ENCODE results near the gene MBLAC2. TPM values are rescaled to one million over a fixed set of nuclear protein-coding genes. Genes with fewer than 3 reads are reported as not detected.

Gene MBLAC2
- total RNA-seq, 1 donor from 2014 or later = 4.3 TPM

DNA sequence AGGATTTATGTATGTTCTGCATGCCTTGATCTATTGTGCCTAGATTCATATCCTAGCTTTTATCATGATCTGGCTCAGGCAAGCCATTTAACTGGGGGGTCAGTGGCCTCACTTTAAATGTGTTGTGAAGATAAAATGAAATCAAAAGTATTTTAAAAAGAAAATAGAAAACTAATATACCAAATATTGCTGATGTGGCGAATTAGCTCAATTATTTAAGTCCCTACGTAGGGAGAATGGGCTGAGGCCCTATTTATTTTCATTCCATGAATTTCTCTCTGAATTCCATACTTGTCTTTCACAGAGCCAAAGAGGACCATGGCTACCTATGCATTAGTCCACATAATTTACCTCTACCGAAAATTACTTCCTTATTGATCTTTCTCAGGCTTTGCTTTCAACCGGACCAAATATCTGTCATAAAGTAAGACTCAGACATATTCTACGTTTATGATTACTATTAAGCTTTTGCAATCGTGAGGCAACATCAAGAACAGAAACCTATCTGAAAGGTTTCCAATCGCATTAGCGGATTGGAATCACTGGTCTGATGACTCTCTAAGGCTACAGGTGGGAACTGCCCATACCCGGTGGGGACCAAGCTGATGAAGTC, 1.7 kb downstream of the MBLAC2 start:
- H3K27ac ChIP-seq (ENCODE audit: low read depth, low read length) = no peak overlapping the region
- H3K9ac ChIP-seq (ENCODE audit: low read length) = peak overlapping the region; percentile 81
- peaks cover 7% of the 10 kb centered on the region for H3K79me2 ChIP-seq (ENCODE audit: insufficient read depth, low read length)
- H3K27ac Mint-ChIP-seq (ENCODE audit: unreplicated experiment) = no peak overlapping the region
- no peak for FAIRE-seq
- H3K4me2 ChIP-seq (ENCODE audit: low read length) = peak overlapping the region; percentile 98
- H3K4me3 Mint-ChIP-seq (ENCODE audit: unreplicated experiment) = peak overlapping the region; percentile 97
- H3K4me1 Mint-ChIP-seq (ENCODE audit: low read depth, unreplicated experiment) = peaks cover 11% of the 10 kb centered on the region
- H4K20me1 ChIP-seq (ENCODE audit: insufficient read depth, low read length) = no peaks in the 10 kb centered on the region
- no peaks in the 10 kb centered on the region for H3K36me3 ChIP-seq (ENCODE audit: insufficient read depth, low read length)
- H3K9me3 ChIP-seq (ENCODE audit: insufficient read depth, low read depth, low read length) = no peaks in the 10 kb centered on the region
- H3K4me3 ChIP-seq (ENCODE audit: insufficient read depth, low read depth, low read length) = peak overlapping the region; percentile 72
- peak overlapping the region; percentile 98 for H2AFZ ChIP-seq (ENCODE audit: low read depth, low read length)
- no peak for DNase-seq (ENCODE audit: low read depth)
- H3K4me1 ChIP-seq (ENCODE audit: insufficient read depth, low read length) = peaks cover 11% of the 10 kb centered on the region
- H3K36me3 Mint-ChIP-seq (ENCODE audit: low read depth, unreplicated experiment) = no peaks in the 10 kb centered on the region
- peaks cover 2% of the 10 kb centered on the region for H3K9me3 Mint-ChIP-seq (ENCODE audit: unreplicated experiment)
- H3K27me3 ChIP-seq (ENCODE audit: insufficient read depth, low read length) = no peaks in the 10 kb centered on the region
- TF ChIP-seq, protein P1, sequence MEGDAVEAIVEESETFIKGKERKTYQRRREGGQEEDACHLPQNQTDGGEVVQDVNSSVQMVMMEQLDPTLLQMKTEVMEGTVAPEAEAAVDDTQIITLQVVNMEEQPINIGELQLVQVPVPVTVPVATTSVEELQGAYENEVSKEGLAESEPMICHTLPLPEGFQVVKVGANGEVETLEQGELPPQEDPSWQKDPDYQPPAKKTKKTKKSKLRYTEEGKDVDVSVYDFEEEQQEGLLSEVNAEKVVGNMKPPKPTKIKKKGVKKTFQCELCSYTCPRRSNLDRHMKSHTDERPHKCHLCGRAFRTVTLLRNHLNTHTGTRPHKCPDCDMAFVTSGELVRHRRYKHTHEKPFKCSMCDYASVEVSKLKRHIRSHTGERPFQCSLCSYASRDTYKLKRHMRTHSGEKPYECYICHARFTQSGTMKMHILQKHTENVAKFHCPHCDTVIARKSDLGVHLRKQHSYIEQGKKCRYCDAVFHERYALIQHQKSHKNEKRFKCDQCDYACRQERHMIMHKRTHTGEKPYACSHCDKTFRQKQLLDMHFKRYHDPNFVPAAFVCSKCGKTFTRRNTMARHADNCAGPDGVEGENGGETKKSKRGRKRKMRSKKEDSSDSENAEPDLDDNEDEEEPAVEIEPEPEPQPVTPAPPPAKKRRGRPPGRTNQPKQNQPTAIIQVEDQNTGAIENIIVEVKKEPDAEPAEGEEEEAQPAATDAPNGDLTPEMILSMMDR (IDR thresholded peaks at IDR 0.05; ENCODE audit: insufficient read depth, low read depth, low read length) = no peak
- TF ChIP-seq EZH2 (IDR thresholded peaks at IDR 0.05; ENCODE audit: insufficient read depth, low read length) = no peak
- H3K27me3 Mint-ChIP-seq (ENCODE audit: low read depth, unreplicated experiment) = no peaks in the 10 kb centered on the region

DNA sequence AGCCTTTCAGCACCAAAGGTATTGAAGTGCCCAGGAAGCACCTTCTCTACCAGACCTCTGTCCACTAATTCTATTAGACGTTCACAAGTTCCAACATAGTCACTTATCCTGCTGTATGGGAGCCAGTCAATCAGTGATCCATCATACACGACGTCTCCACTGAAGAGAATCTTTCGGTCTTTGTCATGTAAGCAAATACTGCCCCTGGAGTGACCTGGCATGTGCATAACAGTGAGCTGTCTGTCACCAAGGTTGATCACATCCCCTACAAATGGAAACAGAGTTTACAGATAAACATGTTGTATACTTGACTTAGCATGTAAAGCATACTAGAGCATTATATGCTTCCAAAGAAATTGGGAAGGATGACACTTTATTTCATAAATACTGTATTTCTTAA, 13.3 kb downstream of the MBLAC2 start:
- Mint-ChIP-seq H3K4me1 (ENCODE audit: low read depth, unreplicated experiment) (no peaks in the 10 kb centered on the region), H3K9me3 (ENCODE audit: unreplicated experiment) (no peaks in the 10 kb centered on the region), H3K36me3 (ENCODE audit: low read depth, unreplicated experiment) (no peaks in the 10 kb centered on the region), H3K27me3 (ENCODE audit: low read depth, unreplicated experiment) (no peaks in the 10 kb centered on the region), H3K27ac (ENCODE audit: unreplicated experiment) (no peak overlapping the region), H3K4me3 (ENCODE audit: unreplicated experiment) (no peak overlapping the region)
- no peaks in the 10 kb centered on the region for H3K36me3 ChIP-seq (ENCODE audit: insufficient read depth, low read length)
- H3K9ac ChIP-seq (ENCODE audit: low read length) = no peak overlapping the region
- no peaks in the 10 kb centered on the region for H3K4me1 ChIP-seq (ENCODE audit: insufficient read depth, low read length)
- H3K27me3 ChIP-seq (ENCODE audit: insufficient read depth, low read length) = no peaks in the 10 kb centered on the region
- H3K4me3 ChIP-seq (ENCODE audit: insufficient read depth, low read depth, low read length) = no peak overlapping the region
- H3K27ac ChIP-seq (ENCODE audit: low read depth, low read length) = no peak overlapping the region
- H3K4me2 ChIP-seq (ENCODE audit: low read length) = no peak overlapping the region
- H3K79me2 ChIP-seq (ENCODE audit: insufficient read depth, low read length) = no peaks in the 10 kb centered on the region
- no peak overlapping the region for H2AFZ ChIP-seq (ENCODE audit: low read depth, low read length)
- no peak for DNase-seq (ENCODE audit: low read depth)
- FAIRE-seq = no peak
- H4K20me1 ChIP-seq (ENCODE audit: insufficient read depth, low read length) = no peaks in the 10 kb centered on the region
- H3K9me3 ChIP-seq (ENCODE audit: insufficient read depth, low read depth, low read length) = no peaks in the 10 kb centered on the region
- TF ChIP-seq, protein P1 (IDR thresholded peaks at IDR 0.05; ENCODE audit: insufficient read depth, low read depth, low read length) = no peak
- TF ChIP-seq EZH2 (IDR thresholded peaks at IDR 0.05; ENCODE audit: insufficient read depth, low read length) = no peak

DNA sequence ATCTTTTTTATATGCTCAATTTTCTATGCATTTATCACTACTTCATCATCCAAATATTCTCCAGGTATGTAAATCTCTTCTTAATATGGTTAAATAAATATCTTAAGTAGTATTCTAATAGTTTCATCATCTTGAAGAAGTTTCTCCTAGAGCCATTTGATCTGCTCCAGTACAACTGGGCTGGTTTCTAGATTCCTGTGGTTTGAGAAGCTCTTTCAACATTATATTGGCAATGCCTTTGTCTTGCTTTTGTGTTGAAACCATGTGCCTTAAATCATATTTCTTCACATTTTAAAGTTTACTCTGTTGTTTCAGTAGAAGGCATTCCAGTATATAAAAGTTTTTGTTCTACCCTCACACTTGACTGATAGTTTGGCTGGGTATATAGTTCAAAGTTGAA, 27.6 kb downstream of the MBLAC2 start:
- Mint-ChIP-seq H3K9me3 (ENCODE audit: unreplicated experiment) (no peaks in the 10 kb centered on the region), H3K4me3 (ENCODE audit: unreplicated experiment) (no peak overlapping the region), H3K4me1 (ENCODE audit: low read depth, unreplicated experiment) (no peaks in the 10 kb centered on the region), H3K36me3 (ENCODE audit: low read depth, unreplicated experiment) (no peaks in the 10 kb centered on the region), H3K27ac (ENCODE audit: unreplicated experiment) (no peak overlapping the region), H3K27me3 (ENCODE audit: low read depth, unreplicated experiment) (no peaks in the 10 kb centered on the region)
- Histone ChIP-seq H3K9ac (ENCODE audit: low read length) (no peak overlapping the region), H3K79me2 (ENCODE audit: insufficient read depth, low read length) (no peaks in the 10 kb centered on the region), H3K27me3 (ENCODE audit: insufficient read depth, low read length) (no peaks in the 10 kb centered on the region), H2AFZ (ENCODE audit: low read depth, low read length) (no peak overlapping the region), H3K27ac (ENCODE audit: low read depth, low read length) (no peak overlapping the region), H3K4me3 (ENCODE audit: insufficient read depth, low read depth, low read length) (no peak overlapping the region), H3K36me3 (ENCODE audit: insufficient read depth, low read length) (no peaks in the 10 kb centered on the region), H3K4me1 (ENCODE audit: insufficient read depth, low read length) (no peaks in the 10 kb centered on the region), H3K4me2 (ENCODE audit: low read length) (no peak overlapping the region), H3K9me3 (ENCODE audit: insufficient read depth, low read depth, low read length) (no peaks in the 10 kb centered on the region), H4K20me1 (ENCODE audit: insufficient read depth, low read length) (no peaks in the 10 kb centered on the region)
- FAIRE-seq (no peak), DNase-seq (ENCODE audit: low read depth) (peak; percentile 16)
- TF ChIP-seq, protein P1 (IDR thresholded peaks at IDR 0.05; ENCODE audit: insufficient read depth, low read depth, low read length) = no peak
- TF ChIP-seq EZH2 (IDR thresholded peaks at IDR 0.05; ENCODE audit: insufficient read depth, low read length) = no peak

All from astrocyte (in vitro differentiated cells and primary cell).